Left lobe of liver (tissue), 2 donors: ENCODE data around the gene KCNAB1. TPM values are rescaled to one million over a fixed set of nuclear protein-coding genes. Genes with fewer than 3 reads are reported as not detected.
"Not testable (repeated sequence)": the region's sequence is repeated elsewhere in the genome, so short reads cannot be mapped to it uniquely, and the experiment has no call there.

Experiments
- ATAC-seq: fragments of 200-7000 bp; cut with Tn5 transposase; one replicate; pipeline ENCODE4 v1.9.1; 2020; ENCODE audit warnings: mild to moderate bottlenecking, moderate library complexity
- DNase-seq: peaks from one replicate; pipeline ENCODE4 v3.0.0-alpha.2; 2020; ENCODE audit warnings: low spot score
- total RNA-seq: library from RNA; stranded (reverse); gene quantifications from one replicate; pipeline ENCODE4 v1.2.1, GENCODE V29; 2021
- donor health status: DM: no; HTN: no; CAD: no; lungs with moderate emphysema.
- donor health status: DM: no; HTN: yes; CAD: no.

KCNAB1 gene
- total RNA-seq, 1 donor from 2014 or later, result 0.23 TPM

DNA sequence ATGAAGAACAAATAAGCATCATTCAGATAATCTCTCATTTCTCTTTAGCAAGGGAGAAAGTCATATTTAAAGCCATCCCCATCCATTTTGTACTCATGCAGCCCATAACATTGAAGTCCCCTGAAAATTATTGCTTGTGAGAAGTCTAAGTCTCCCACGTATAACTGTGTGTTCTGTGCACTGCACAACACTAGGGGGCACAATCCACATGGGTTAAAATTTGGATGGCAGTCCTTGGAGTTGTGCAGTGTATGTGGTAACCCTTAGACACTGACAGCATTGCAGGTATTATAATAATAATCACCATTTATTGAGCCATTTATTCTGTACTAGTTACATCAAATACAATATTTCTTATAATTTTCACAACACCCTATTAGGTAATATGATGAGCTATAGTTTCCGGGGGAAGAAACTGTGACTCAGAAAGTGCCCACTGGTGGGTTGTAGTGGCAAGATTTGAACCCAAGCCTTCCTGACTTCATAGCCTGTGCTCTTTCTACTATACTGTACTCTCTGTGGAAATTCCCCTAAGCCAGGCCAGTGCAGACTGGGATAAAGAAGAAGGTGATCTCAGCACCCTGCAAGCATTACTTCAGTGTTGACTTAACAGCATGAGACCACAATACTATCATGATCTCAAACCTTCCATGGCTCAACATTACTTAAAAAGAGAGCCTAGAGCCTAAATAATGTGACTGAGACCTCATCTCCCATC is 15.7 kb downstream of the KCNAB1 start:
- no peak for ATAC-seq
- no peak for DNase-seq

- ATAC-seq, result not testable (repeated sequence)
Measured at GRCh38 chr3:156137397-156137796, 17.0 kb downstream of the KCNAB1 start.

GRCh38 chr3:156140001-156140595 is 19.7 kb downstream of the KCNAB1 start:
- DNase-seq, result no peak
- ATAC-seq, result no peak

More at GRCh38 chr3:156137397-156137796, 17.0 kb downstream of the KCNAB1 start:
- not testable (repeated sequence) for DNase-seq

- ATAC-seq (no peak), DNase-seq (no peak)
Measured at GRCh38 chr3:156142702-156143101, 22.3 kb downstream of the KCNAB1 start.

GRCh38 chr3:156143136-156143535 is 22.8 kb downstream of the KCNAB1 start:
- ATAC-seq, result no peak

GRCh38 chr3:156144060-156144459 is 23.7 kb downstream of the KCNAB1 start:
- DNase-seq (no peak), ATAC-seq (no peak)

More at GRCh38 chr3:156143136-156143535, 22.8 kb downstream of the KCNAB1 start:
- no peak for DNase-seq

GRCh38 chr3:156145866-156146265 is 25.5 kb downstream of the KCNAB1 start:
- no peak for ATAC-seq
- DNase-seq, result no peak

DNA sequence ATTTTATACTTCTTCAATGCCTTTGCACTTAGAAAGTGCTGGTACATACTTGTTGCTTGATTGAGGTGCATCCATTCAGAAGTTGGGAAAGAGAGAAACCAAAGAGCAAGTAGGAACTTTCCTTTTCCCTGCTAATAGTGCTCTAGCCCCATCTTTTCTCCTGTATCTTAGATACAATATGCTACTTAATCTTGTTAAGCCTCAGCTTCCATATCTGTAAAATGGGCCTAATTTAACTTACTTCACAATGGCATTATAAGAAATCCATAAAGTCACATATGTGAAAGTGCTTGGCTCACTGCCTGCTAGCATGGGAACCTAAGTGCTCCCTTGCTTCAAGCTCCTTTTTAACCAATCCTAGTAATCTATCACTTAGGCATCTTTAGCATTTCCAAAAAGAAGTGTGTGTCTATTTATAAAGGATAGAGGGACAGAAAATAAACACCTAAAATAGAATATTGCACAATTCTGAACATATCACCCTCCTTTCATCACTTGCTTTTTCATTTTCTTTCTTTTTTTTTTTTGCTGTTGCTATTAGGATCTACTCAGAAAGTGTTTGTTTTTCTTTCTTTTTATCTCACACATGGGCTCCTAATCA is 28.1 kb downstream of the KCNAB1 start:
- ATAC-seq, result no peak
- DNase-seq, result no peak

DNA sequence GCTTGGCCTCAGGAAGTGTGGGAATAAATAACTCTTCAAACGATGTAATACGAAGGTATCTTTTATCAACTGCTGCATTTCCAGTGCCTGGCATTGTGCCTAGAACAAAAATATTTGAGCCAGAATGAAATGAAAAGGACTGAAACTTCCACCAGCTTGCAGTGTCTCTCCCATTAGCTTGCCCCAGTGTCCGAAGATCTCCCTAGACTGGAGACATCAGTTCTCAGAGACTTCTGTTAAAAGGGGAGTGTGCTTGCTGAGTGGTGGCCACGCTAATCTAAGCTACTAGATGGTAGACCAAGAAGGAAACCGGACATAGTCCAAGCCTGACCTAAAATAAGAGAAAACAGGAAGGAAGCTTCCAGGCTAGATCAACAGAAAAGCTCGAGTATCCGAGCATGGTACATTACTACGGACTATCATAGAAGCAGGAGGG is 28.6 kb downstream of the KCNAB1 start:
- DNase-seq, result no peak
- peak; percentile 54 for ATAC-seq

DNA sequence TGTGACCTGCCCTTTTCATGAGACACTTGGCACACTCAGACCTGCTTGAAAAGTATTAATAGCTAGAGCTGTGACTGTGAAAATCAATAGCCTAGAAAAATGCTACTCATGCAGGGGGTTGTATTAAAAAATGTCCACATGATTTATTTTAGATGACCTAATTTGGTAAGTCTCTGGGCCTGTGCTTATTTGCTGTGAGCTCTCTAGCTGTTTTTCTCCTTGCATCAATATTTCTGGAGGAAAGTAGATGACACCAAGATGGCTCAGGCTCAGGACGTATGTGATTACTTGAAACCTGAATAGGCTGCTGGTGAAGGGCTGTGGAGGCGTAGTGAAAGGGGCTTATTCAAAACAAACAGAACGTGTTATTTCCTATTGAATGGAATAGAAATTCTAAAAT is 29.5 kb downstream of the KCNAB1 start:
- DNase-seq (no peak), ATAC-seq (no peak)

DNA sequence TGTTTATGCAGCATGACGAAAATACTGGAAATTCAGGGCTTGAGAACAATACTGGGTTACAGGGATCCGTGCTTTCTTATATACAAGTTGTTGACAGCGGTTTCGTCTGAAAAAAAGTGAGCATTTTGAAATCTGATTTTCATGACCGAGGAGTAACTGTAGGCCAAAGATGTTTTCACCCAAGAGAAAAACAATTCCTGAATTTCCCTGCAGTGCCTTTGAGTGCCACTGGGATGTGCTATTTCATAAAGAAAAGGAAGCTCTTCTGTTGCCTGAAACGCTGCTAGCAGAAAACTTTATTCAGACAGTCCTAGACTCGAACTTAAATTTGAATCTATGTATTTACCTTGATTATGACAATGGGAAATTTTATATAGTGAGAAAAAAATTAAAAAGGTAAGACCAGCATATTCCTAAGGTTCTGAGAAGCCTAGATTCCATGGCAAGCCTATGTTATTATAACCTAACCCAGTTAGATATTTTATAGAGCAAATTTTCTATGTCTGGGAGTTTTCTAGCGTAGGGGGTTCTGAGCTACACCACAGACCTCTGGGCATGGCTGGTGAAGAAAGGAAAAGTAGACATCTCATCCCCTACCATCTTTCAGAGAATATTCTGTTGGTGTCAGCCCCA is 30.2 kb downstream of the KCNAB1 start:
- ATAC-seq, result peak; percentile 88
- peak; percentile 48 for DNase-seq

GRCh38 chr3:156151824-156152428 is 31.5 kb downstream of the KCNAB1 start:
- ATAC-seq (peak; percentile 75), DNase-seq (peak; percentile 49)

GRCh38 chr3:156158656-156159295 is 38.4 kb downstream of the KCNAB1 start:
- DNase-seq (no peak), ATAC-seq (no peak)

GRCh38 chr3:156160647-156161046 is 40.3 kb downstream of the KCNAB1 start:
- ATAC-seq, result no peak
- DNase-seq, result no peak

DNA sequence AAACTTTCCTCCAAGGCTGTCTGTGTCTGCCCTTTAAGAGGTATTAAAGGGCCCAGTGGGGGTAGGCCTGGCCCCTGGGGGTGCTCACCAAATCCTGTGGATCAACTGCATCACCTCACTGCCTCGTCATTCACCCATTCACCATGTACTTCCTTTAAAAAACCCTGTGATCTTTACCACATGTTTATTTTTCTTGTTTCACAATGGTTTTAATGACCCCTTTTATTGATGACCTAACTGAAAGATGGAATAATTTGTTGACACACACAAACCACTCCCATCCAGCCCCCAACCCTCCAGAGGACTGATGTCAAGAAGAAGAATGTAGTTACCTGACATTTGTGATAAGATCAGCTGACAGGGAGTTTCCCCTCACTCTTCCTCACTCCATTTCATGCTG is 40.8 kb downstream of the KCNAB1 start:
- ATAC-seq (no peak), DNase-seq (no peak)

GRCh38 chr3:156163848-156164247 is 43.5 kb downstream of the KCNAB1 start:
- no peak for DNase-seq
- no peak for ATAC-seq

DNA sequence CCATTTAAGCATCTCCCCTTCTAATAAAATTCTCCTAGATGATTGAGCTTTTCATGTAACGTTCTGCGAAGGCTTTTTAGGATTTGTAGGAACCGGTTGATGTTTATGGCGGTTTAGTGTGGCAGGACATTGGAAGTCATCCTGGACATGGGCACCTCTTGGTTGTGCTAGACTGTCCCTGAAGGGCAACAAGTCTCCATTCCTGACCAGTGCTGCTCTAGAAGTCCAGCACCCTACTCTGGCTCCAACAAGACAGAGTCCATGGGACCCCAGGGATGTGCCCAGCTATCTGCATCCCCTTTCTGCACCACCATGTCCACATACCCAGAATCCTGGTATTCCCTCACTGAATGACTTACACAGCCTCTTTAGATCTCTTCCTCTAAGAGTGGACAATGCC is 46.4 kb downstream of the KCNAB1 start:
- DNase-seq (no peak), ATAC-seq (no peak)

DNA sequence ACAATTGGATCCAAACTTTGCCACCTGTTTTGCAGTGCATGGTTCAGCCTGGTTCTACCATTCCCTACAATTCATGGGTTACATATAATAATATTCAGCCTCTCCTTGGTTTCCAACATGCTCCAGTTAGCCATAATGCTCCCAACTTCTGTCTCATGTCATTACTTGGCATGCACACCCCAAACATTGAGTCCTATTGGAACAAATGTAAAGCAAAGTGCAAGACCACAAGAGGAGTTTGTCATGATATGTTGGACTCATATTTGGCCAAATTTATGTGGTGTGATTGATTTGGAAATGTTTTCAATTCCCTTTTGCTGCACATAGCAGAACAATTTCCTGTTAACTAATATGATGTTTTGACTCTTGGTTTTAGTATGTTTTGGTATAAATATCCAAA is 50.2 kb downstream of the KCNAB1 start:
- no peak for ATAC-seq
- DNase-seq, result no peak

- ATAC-seq (no peak), DNase-seq (no peak)
Measured at GRCh38 chr3:156171281-156172267, 51.2 kb downstream of the KCNAB1 start.

DNA sequence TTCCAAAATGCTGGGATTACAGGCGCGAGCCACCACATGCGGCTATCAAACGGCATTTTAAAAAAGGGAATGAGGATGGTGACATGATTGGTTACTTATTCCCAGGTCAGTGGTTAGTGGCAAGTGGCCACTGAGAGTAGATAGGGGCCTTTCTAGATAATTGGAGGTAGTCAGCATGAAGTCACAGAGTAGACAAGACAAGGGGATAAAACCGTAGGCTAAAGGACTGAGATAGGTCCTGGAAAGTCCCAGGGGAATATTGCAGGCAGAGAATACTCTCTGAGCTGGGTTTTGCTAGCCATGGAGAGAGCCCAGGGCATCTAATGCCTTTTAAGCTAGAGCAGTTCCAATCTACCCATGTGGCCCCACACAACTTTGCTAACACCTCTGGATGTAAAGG is 52.2 kb downstream of the KCNAB1 start:
- ATAC-seq, result no peak
- DNase-seq, result no peak
